Neural progenitor cell (in vitro differentiated cells): Measurements from ENCODE around the gene NR4A1. TPM values are rescaled to one million over a fixed set of nuclear protein-coding genes. Genes with fewer than 3 reads are reported as not detected.

Experiments used
- DNase-seq: peaks from one replicate; pipeline ENCODE4 v3.0.0-alpha.2; 2016; ENCODE audit warnings: low spot score
- H2AFZ ChIP-seq: fragments of 200-600 bp; sonication (generic); replicated peaks from 2 replicates; pipeline ENCODE4 v1.6.1; 2016; ENCODE audit warnings: antibody characterized with exemption
- H3F3A ChIP-seq: fragments of 200-600 bp; sonication (generic); 2 replicates; pipeline ENCODE4 v1.6.1; 2016; ENCODE audit warnings: antibody characterized with exemption, low read depth
- H3K27ac ChIP-seq: fragments of 200-600 bp; sonication (generic); 2 replicates; pipeline ENCODE4 v1.5.1; 2016; ENCODE audit warnings: mild to moderate bottlenecking
- H3K27me3 ChIP-seq: fragments of 200-600 bp; sonication (generic); 2 replicates; pipeline ENCODE4 v1.6.1; 2016; ENCODE audit warnings: mild to moderate bottlenecking, moderate library complexity
- H3K36me3 ChIP-seq: fragments of 200-600 bp; sonication (generic); 2 replicates; pipeline ENCODE4 v1.5.1; 2016
- H3K4me1 ChIP-seq: fragments of 200-600 bp; sonication (generic); 2 replicates; pipeline ENCODE4 v1.6.1; 2016; ENCODE audit warnings: mixed run types
- H3K4me2 ChIP-seq: fragments of 200-600 bp; sonication (generic); 2 replicates; pipeline ENCODE4 v1.6.1; 2016
- H3K4me3 ChIP-seq: fragments of 200-600 bp; sonication (generic); 2 replicates; pipeline ENCODE4 v1.5.1; 2016
- H3K79me2 ChIP-seq: fragments of 200-600 bp; sonication (generic); 2 replicates; pipeline ENCODE4 v1.6.1; 2016; ENCODE audit warnings: low read depth
- H3K9ac ChIP-seq: fragments of 200-600 bp; sonication (generic); 2 replicates; pipeline ENCODE4 v1.6.1; 2016
- H3K9me3 ChIP-seq: fragments of 200-600 bp; sonication (generic); 2 replicates; pipeline ENCODE4 v1.5.1; 2016; ENCODE audit warnings: low read depth
- H4K20me1 ChIP-seq: fragments of 200-600 bp; sonication (generic); 2 replicates; pipeline ENCODE4 v1.6.1; 2016; ENCODE audit warnings: low read depth
- H3K27ac Mint-ChIP-seq: 3 replicates; pipeline ENCODE4 v1.8.0; 2021; ENCODE audit warnings: mixed read lengths
- H3K27me3 Mint-ChIP-seq: 2 replicates; pipeline ENCODE4 v1.8.0; 2022; ENCODE audit warnings: low read depth, mild to moderate bottlenecking, inconsistent platforms, moderate library complexity, mixed read lengths; ENCODE audit not compliant: insufficient read depth
- H3K36me3 Mint-ChIP-seq: 3 replicates; pipeline ENCODE4 v1.8.0; 2021; ENCODE audit warnings: mixed read lengths
- H3K4me1 Mint-ChIP-seq: 3 replicates; pipeline ENCODE4 v1.8.0; 2021; ENCODE audit warnings: mixed read lengths
- H3K4me3 Mint-ChIP-seq: 3 replicates; pipeline ENCODE4 v1.8.0; 2021; ENCODE audit warnings: mild to moderate bottlenecking, moderate library complexity, mixed read lengths
- H3K9me3 Mint-ChIP-seq: 3 replicates; pipeline ENCODE4 v1.8.0; 2020; ENCODE audit warnings: mixed read lengths
- EZH2 ChIP-seq: fragments of 200-600 bp; sonication (generic); IDR thresholded peaks from 2 replicates; pipeline ENCODE4 v1.6.1; 2017; ENCODE audit warnings: antibody characterized with exemption, mild to moderate bottlenecking, moderate library complexity
- EZH2phosphoT487 ChIP-seq: fragments of 200-600 bp; sonication (generic); IDR thresholded peaks from 2 replicates; pipeline ENCODE4 v1.6.1; 2017; ENCODE audit warnings: antibody characterized with exemption
- total RNA-seq: library from RNA; depleted of rRNA; stranded (reverse); fragments of >200 nt; gene quantifications from 2 replicates; pipeline ENCODE4 v1.2.3, GENCODE V29; 2015; ENCODE audit warnings: low replicate concordance
- TF ChIP-seq, protein P1 (sequence below): fragments of 200-600 bp; sonication (generic); IDR thresholded peaks from 2 replicates; pipeline ENCODE4 v1.5.1; 2017; ENCODE audit warnings: antibody characterized with exemption, mild to moderate bottlenecking

NR4A1 gene
- total RNA-seq, 1 donor from 2014 or later = 8.2 TPM

DNA sequence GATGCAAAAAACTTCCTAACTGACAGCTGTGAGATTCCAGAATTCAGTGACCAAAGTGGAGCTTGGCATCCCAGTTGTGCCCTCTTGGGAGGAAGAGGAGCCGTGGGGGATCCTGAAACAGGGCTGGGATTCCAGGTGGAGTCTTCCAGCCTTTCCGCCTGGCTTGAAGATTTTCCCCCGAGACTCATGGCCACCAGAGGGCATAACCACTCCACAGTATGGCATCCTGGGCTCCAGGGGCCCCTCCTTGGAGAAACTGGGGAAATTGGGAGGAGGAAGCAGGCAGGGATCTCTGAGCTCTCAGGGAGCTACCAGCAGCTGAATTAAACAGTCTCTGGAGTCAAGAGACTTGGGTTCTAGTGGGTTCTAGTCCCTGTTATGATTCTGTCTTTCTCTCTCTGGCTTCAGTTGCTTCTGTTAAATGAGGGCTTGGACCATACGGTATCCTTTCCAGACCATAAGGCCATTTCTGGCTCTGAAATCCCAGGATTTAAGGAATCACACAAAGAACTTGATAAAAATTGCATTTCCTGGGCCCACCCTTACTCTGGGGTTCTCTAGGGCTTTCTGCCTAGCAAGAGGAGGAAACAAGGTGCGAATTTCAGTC lies 47.1 kb upstream of the NR4A1 start:
- TF ChIP-seq EZH2 (no peak), EZH2phosphoT487 (no peak)
- TF ChIP-seq, protein P1, sequence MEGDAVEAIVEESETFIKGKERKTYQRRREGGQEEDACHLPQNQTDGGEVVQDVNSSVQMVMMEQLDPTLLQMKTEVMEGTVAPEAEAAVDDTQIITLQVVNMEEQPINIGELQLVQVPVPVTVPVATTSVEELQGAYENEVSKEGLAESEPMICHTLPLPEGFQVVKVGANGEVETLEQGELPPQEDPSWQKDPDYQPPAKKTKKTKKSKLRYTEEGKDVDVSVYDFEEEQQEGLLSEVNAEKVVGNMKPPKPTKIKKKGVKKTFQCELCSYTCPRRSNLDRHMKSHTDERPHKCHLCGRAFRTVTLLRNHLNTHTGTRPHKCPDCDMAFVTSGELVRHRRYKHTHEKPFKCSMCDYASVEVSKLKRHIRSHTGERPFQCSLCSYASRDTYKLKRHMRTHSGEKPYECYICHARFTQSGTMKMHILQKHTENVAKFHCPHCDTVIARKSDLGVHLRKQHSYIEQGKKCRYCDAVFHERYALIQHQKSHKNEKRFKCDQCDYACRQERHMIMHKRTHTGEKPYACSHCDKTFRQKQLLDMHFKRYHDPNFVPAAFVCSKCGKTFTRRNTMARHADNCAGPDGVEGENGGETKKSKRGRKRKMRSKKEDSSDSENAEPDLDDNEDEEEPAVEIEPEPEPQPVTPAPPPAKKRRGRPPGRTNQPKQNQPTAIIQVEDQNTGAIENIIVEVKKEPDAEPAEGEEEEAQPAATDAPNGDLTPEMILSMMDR = peak; percentile 75
- Mint-ChIP-seq H3K27ac (peak overlapping the region; percentile 42), H3K36me3 (peaks cover 14% of the 10 kb centered on the region), H3K9me3 (no peaks in the 10 kb centered on the region), H3K4me1 (peaks cover 38% of the 10 kb centered on the region), H3K27me3 (peaks cover 26% of the 10 kb centered on the region), H3K4me3 (no peak overlapping the region)
- Histone ChIP-seq H3K4me2 (no peak overlapping the region), H4K20me1 (no peaks in the 10 kb centered on the region), H3K79me2 (no peaks in the 10 kb centered on the region), H3K27me3 (peaks cover 49% of the 10 kb centered on the region), H3K4me3 (no peak overlapping the region), H3K36me3 (no peaks in the 10 kb centered on the region), H3K4me1 (peaks cover 16% of the 10 kb centered on the region), H3F3A (no peaks in the 10 kb centered on the region), H3K27ac (no peak overlapping the region), H3K9ac (no peak overlapping the region), H2AFZ (no peak overlapping the region), H3K9me3 (no peaks in the 10 kb centered on the region)
- DNase-seq = peak; percentile 84

DNA sequence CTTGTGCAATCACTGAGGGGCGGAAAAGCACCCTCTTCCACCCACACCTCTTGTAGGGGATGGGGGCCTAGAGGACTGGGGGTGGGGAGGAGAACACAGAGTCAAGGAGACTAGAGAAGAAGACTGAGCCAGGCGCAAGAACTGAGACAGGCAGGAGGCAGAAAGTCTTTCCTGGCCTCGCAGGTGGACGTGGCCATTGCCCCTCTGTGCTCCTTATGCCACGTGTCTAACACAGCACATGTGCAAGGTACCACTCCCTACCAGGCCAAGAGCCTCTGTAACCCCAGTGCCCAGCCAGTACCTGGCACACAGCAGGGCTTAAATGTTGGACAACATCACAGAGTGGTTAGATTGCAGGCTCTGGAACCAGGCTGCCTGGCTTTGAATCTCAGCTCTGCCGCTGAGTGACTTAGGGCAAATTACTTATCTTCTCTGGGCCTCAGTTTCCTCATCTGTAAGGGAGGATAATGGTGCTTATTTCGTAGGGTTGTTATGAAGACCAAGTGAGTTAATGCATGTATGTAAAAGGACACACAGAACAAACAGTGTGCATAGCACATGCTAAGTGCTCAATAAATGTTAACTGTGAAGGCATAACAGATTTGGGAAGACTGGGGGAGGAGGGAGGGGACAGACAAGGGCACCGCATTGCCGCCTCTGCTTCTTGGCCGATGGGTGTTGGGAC lies 45.9 kb upstream of the NR4A1 start:
- peak overlapping the region; percentile 92 for H3K4me3 Mint-ChIP-seq
- H3K4me1 Mint-ChIP-seq = peaks cover 46% of the 10 kb centered on the region
- Histone ChIP-seq H2AFZ (no peak overlapping the region), H3K79me2 (no peaks in the 10 kb centered on the region), H3K27ac (no peak overlapping the region), H3K9ac (no peak overlapping the region), H3K27me3 (peaks cover 49% of the 10 kb centered on the region), H4K20me1 (no peaks in the 10 kb centered on the region), H3F3A (peaks cover 8% of the 10 kb centered on the region), H3K36me3 (no peaks in the 10 kb centered on the region), H3K9me3 (no peaks in the 10 kb centered on the region), H3K4me1 (peaks cover 24% of the 10 kb centered on the region), H3K4me2 (peak overlapping the region; percentile 93), H3K4me3 (no peak overlapping the region)
- TF ChIP-seq EZH2 (no peak), EZH2phosphoT487 (no peak)
- TF ChIP-seq, protein P1 = no peak
- no peak overlapping the region for H3K27ac Mint-ChIP-seq
- DNase-seq = no peak
- H3K36me3 Mint-ChIP-seq = peaks cover 13% of the 10 kb centered on the region
- peaks cover 24% of the 10 kb centered on the region for H3K27me3 Mint-ChIP-seq
- H3K9me3 Mint-ChIP-seq = no peaks in the 10 kb centered on the region

DNA sequence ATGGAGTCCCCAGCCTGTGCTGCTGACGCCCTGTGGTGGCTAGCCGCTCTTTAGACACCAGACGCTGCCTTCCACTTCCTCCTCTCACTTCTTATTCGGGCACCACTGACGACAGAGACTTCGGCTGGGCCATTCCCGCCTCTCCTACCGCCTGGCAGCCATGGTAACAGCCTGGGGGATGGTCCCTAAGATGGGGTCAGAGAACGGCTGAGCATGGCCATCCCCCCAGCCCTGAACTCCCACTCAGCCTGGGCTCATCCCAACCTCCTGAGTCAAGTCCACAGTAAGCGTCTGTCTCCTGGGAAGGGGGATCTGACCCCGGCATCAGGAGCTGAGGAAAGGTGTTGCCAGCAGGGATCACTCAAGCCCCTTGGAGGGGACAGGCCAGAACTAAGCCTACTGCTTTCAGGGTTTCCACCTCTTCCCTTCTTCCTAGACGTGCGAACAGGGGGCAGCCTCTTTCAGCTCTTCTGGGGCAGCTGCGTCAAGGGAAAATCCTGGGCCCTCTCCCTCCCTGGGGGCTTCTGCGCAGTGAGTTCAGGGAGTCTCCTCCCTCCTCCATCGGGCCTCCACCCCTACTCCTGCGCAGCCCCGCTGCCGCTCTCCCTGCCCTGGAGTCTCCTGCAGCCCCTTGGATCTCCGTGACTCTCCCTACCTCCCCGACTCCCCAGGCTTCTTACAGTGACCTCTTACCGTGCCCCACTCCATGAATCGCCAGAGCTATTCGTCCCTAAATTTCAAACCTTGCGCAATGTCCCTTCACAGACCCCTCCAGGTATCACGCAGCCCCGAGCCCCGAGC lies 45.1 kb upstream of the NR4A1 start:
- Histone ChIP-seq H3K27ac (no peak overlapping the region), H3K36me3 (no peaks in the 10 kb centered on the region), H2AFZ (peak overlapping the region; percentile 23), H3K4me2 (peak overlapping the region; percentile 93), H3F3A (peaks cover 14% of the 10 kb centered on the region), H3K4me3 (peak overlapping the region; percentile 63), H3K9ac (no peak overlapping the region), H3K27me3 (peaks cover 49% of the 10 kb centered on the region), H3K4me1 (peaks cover 31% of the 10 kb centered on the region), H3K9me3 (no peaks in the 10 kb centered on the region), H3K79me2 (no peaks in the 10 kb centered on the region), H4K20me1 (no peaks in the 10 kb centered on the region)
- DNase-seq = peak; percentile 58
- H3K4me3 Mint-ChIP-seq = peak overlapping the region; percentile 92
- H3K9me3 Mint-ChIP-seq = no peaks in the 10 kb centered on the region
- peak overlapping the region; percentile 83 for H3K27ac Mint-ChIP-seq
- H3K4me1 Mint-ChIP-seq = peaks cover 54% of the 10 kb centered on the region
- peaks cover 8% of the 10 kb centered on the region for H3K36me3 Mint-ChIP-seq
- H3K27me3 Mint-ChIP-seq = peaks cover 24% of the 10 kb centered on the region
- no peak for TF ChIP-seq EZH2phosphoT487
- TF ChIP-seq, protein P1 = no peak
- TF ChIP-seq EZH2 = no peak
